GM12864 (cell line): ENCODE data around the gene C15orf62.

Experiments used
- DNase-seq: peaks from one replicate; pipeline ENCODE4 v3.0.0-alpha.2; 2011; ENCODE audit warnings: low read depth
- H3K4me3 ChIP-seq: 2 replicates; pipeline ENCODE4 v1.5.1; 2011; ENCODE audit warnings: mild to moderate bottlenecking, low read depth, low read length, control low read depth
- TF ChIP-seq, protein P1 (sequence below): IDR thresholded peaks from 2 replicates; pipeline ENCODE4 v1.5.1; 2011; ENCODE audit warnings: low read depth, mild to moderate bottlenecking, moderate library complexity, low read length, control low read depth, inconsistent platforms; ENCODE audit errors: missing control alignments

The C15orf62 gene

DNA sequence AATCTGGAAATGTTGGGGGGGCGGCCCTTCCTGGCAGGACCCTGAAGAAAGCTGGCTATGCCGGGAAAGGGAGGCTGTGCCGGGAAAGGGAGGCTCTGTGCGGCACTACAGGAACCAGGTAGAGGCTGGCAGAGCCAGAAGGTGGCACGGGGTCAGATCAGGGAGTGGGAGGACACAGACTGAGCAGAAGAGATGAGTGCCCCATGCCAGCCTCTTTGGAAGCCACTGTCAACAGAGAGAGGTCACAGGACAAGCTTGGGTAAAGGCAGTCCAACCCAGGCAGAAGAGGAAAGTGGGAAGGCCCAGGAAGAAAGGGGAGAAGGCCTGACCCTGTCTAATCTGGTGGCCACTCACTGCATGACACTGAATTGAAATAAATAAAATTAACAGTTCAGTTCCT is 1.5 kb downstream of the C15orf62 start:
- TF ChIP-seq, protein P1, sequence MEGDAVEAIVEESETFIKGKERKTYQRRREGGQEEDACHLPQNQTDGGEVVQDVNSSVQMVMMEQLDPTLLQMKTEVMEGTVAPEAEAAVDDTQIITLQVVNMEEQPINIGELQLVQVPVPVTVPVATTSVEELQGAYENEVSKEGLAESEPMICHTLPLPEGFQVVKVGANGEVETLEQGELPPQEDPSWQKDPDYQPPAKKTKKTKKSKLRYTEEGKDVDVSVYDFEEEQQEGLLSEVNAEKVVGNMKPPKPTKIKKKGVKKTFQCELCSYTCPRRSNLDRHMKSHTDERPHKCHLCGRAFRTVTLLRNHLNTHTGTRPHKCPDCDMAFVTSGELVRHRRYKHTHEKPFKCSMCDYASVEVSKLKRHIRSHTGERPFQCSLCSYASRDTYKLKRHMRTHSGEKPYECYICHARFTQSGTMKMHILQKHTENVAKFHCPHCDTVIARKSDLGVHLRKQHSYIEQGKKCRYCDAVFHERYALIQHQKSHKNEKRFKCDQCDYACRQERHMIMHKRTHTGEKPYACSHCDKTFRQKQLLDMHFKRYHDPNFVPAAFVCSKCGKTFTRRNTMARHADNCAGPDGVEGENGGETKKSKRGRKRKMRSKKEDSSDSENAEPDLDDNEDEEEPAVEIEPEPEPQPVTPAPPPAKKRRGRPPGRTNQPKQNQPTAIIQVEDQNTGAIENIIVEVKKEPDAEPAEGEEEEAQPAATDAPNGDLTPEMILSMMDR = no peak
- no peak for DNase-seq
- H3K4me3 ChIP-seq = no peak overlapping the region

- no peak overlapping the region for H3K4me3 ChIP-seq
- DNase-seq = no peak
- TF ChIP-seq, protein P1 = no peak
These were observed 2.2 kb downstream of the C15orf62 start for GRCh38 chr15:40772014-40772413.

DNA sequence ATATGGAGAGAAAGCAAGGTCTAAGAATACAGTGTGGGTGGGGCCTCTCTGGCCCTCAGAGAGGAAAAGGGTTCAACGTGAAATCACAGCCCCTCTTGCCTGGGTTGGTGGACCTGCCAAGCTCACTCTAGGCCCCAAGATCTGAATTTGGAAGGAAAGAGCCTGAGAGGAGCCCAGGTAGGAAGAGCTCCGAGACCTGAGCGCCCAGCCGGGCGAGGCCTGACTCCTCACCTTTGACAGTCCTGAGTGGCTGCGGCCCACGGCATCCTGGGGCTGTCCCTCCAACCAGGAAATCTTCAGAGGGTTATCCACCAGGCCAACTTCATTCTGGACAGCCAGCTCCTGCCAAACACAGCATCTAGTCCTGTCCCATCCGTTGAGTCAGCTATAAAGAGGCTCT is 3.7 kb downstream of the C15orf62 start:
- TF ChIP-seq, protein P1 = no peak
- no peak for DNase-seq
- H3K4me3 ChIP-seq = no peak overlapping the region

GRCh38 chr15:40773902-40774301 is 4.1 kb downstream of the C15orf62 start:
- TF ChIP-seq, protein P1 = no peak
- no peak overlapping the region for H3K4me3 ChIP-seq
- DNase-seq = no peak

DNA sequence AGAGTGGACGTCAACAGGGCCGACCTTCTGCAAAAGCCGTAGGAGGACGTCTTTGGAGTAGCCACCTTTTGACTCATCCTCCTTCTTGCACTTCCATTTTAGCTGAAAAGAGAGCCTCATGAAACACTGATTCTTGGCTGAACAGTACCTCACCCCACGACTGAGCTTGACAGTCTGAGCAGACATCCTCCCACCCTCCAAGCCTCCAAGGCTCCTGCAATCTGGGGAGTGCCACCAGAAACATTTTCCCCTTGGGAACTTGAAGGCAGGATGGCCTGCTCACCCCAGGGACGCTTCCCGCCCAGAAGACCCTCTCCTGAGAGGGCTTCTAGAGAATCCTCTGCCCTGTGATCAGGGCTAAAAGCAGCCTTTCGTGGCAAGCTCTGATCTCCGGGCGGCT is 5.2 kb downstream of the C15orf62 start:
- TF ChIP-seq, protein P1 = no peak
- no peak overlapping the region for H3K4me3 ChIP-seq

GRCh38 chr15:40775740-40776536 is 6.2 kb downstream of the C15orf62 start:
- no peak overlapping the region for H3K4me3 ChIP-seq
- no peak for DNase-seq
- TF ChIP-seq, protein P1 = no peak

More for the DNA sequence above, 5.2 kb downstream of the C15orf62 start:
- no peak for DNase-seq
